ENCODE measurements around the gene FOXK2.
"Not testable (repeated sequence)": the region's sequence is repeated elsewhere in the genome, so short reads cannot be mapped to it uniquely, and the experiment has no call there.

FOXK2 gene

GRCh38 chr17:82496529-82497434, 22.8 kb upstream of the FOXK2 start:
- DNase-seq: no peak

GRCh38 chr17:82497483-82498405, 21.8 kb upstream of the FOXK2 start:
- DNase-seq: no peak

GRCh38 chr17:82502207-82502606, 17.3 kb upstream of the FOXK2 start:
- no peak for DNase-seq

GRCh38 chr17:82503094-82503727, 16.3 kb upstream of the FOXK2 start:
- DNase-seq: no peak

- no peak for DNase-seq
Observed at GRCh38 chr17:82503728-82504308, 15.7 kb upstream of the FOXK2 start.

GRCh38 chr17:82505296-82505695, 14.2 kb upstream of the FOXK2 start:
- DNase-seq: no peak

GRCh38 chr17:82506402-82506801, 13.1 kb upstream of the FOXK2 start:
- DNase-seq: not testable (repeated sequence)

GRCh38 chr17:82507631-82508175, 11.8 kb upstream of the FOXK2 start:
- no peak for DNase-seq

GRCh38 chr17:82511642-82512041, 7.9 kb upstream of the FOXK2 start:
- DNase-seq: not testable (repeated sequence)

- not testable (repeated sequence) for DNase-seq
Observed at GRCh38 chr17:82513864-82514263, 5.7 kb upstream of the FOXK2 start.

GRCh38 chr17:82517230-82517865, 2.2 kb upstream of the FOXK2 start:
- no peak for DNase-seq

- no peak for DNase-seq
Observed at GRCh38 chr17:82519971-82520903, 705 bp downstream of the FOXK2 start.

GRCh38 chr17:82524540-82524939, 5.0 kb downstream of the FOXK2 start:
- DNase-seq: no peak

GRCh38 chr17:82525712-82526111, 6.2 kb downstream of the FOXK2 start:
- DNase-seq: no peak

GRCh38 chr17:82527898-82528297, 8.4 kb downstream of the FOXK2 start:
- no peak for DNase-seq

GRCh38 chr17:82528484-82529265, 9.1 kb downstream of the FOXK2 start:
- DNase-seq: no peak

- no peak for DNase-seq
Observed at GRCh38 chr17:82529914-82530300, 10.4 kb downstream of the FOXK2 start.

GRCh38 chr17:82531431-82531881, 11.9 kb downstream of the FOXK2 start:
- no peak for DNase-seq

- no peak for DNase-seq
Observed at GRCh38 chr17:82534401-82534812, 14.9 kb downstream of the FOXK2 start.
